GM19099 (cell line): Measurements from ENCODE around the gene HMX1.

Source experiments
- POLR2A ChIP-seq: IDR thresholded peaks from 3 replicates; pipeline ENCODE4 v1.6.1; 2011; ENCODE audit warnings: low read depth; ENCODE audit not compliant: insufficient read length; ENCODE audit errors: extremely low read depth

HMX1 gene

DNA sequence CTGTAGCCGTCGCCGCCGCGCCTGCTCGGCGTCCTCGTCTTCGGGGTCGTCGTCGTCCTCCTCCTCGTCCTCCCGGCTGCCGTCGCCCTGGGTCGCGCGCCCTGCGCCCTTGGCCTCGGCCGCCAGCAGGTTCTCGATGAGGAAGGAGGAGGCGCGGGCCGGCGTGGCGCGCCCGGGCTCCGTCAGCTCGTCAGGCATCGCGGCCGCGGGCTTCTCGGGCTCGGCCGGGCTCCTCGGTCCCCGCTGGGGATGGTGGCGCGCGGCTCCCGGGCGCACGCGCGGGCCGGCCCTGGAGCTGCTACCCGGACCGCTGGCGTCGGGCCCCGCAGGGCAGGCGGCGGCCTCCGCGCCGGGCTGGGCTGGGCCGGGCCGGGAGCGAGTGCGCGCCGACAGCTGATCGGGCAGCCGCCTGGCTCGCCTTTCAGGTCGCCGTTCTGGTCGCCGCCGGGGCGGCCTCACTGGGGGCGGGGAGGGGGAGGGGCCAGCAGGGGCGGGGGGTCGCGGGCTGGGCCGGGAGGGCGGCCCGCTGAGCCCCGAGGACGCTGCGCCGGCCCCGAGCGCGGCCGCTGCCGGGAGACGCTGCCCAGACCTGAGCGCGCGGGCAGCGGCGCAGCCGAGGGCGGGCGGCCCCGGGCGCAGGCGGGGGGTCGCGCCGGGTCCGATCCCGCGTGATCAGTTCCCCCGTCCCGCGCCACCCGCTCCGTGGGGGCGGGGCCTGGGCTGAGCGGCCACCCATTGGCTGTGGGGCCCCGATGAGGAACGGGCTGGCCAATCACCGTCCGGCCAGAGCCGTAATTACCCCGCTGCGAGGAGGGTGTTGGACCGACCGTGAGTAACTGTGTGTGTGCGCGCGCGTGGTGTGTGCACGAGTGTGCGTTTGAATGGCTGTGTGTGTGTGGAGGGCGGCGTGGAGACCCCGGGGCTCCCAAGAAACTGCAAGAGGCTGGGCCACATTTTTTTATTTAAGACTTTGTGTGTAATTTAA, at the start of gene HMX1:
HMX1 (minus strand) TSS at position 423 of the 985 bp plus-strand sequence; CDS start at position 198, 225 bp downstream.
- no peak for TF ChIP-seq POLR2A

DNA sequence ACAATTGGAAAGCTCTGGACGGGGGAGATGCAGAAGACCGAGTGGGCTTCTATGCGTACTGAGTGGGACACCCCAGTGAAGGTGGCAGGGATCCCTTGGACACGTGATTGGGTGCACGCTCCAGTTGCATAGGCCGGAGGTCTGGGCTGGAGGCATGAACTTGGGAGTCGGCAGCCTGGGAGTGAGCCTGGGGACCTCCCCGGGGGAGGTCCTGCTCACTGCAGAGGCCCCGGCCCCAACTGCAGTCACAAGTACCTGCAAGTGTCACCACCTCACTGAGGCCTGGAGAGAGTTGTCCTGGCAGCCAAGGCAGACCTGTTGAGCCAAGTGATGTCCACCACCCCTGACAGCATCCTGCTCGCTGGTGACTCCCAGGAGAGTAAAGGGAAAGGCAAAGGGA, 49.3 kb upstream of the HMX1 start:
- TF ChIP-seq POLR2A = no peak

DNA sequence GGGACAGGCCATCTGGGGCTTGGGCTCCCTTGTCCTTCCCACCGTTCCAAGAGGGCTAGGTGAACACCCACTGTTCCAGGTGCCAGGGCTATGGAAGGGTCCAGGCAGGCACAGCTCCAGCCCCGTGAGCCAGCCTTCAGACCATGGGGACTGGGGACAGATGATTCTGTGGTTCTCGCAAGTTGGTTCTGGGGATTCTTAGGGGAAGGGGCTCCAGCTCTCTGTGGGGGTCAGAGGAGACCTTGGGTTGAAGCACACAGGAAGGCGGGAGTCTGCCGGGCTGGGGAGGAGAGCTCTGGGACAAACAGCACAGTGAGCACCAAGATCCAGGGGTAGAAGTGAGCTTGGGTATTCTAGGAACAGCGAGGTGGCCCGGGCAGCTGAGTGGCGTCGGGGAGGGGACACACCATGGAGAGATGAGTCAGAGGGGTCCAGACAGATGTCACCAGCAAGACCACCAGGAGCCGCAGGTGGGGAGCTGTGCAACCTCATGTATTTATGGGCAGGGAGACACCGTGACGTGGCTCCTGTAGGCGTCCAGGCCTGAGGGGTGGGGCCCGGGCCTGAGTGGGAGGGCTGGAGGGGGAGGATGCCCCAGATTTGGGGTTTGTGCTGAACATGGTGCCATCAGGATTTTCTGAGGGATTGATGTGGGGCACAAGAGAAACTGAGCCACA, 48.8 kb upstream of the HMX1 start:
- no peak for TF ChIP-seq POLR2A

- no peak for TF ChIP-seq POLR2A
These were observed 48.1 kb upstream of the HMX1 start for GRCh38 chr4:8919651-8920288.

DNA sequence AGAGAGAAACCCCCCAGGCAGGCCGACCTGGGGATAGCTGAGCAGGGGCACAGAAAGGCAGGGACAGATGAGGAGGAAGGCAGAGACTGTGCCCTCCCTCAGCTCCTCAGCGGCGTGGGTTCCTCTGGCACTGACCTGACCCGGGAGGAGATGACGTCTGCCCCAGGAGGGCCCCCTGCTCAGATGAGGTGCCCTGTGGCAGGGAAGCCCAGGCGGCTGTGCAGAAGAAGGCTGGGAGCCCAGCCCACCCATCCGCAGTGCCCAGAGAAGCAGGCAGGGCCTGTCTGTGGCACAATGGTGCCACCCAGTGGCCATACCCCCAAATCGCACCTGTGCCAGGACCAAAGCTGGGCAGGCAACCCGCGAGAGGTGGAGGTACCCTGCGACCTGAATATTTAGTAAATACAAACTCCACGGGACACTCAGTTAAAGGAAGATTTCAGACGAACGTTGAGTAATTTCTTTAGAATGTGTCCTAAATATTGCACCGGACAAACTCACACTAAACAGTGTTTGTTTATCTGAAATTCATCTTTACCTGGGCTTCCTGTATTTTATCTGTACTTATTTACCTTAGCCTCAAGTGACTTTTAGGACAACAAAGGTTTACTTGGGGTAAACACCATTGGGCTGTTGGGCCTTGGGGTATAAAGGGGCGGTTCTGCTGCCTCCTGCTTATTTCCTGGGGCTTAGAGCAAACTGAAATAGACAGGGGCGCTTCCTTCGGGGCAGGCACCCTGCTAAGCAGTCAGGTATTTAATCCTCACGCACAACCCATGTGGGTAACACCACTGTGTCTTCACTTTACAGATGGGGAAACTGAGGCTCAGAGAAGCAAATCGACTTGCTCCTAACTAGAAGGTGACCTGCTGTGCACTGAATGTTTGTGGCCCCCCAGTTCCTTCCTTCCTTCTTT, 46.5 kb upstream of the HMX1 start:
- TF ChIP-seq POLR2A = no peak

GRCh38 chr4:8917321-8917811, 45.7 kb upstream of the HMX1 start:
- TF ChIP-seq POLR2A = no peak

GRCh38 chr4:8916906-8917305, 45.3 kb upstream of the HMX1 start:
- TF ChIP-seq POLR2A = no peak

DNA sequence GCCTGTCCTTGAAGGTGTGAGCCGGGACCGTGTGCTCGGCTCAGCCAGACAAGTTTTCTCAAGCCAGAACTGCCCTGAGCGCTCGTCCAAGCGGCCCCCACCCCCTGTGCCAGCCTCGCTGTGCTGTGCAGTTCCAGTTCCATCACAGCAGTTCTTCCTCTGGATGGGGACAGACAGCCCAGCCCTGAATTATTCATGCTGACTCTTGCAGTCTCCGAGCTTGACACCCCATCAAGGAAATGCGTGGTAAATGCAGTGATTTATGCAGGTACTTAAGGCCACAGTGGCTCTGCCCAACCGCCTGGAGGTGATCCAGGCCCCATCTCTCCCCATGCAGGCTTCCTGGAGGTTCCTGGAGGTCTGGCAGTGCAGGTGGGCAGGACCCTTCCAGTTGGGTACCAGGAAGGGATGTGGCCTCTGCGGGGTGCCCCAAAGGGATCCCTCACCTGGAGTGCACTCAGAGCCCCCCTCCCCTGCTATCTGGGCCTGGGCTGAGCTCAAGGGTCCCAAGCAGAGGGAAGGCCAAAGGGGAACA, 44.8 kb upstream of the HMX1 start:
- TF ChIP-seq POLR2A = no peak

- TF ChIP-seq POLR2A = no peak
These were observed 43.9 kb upstream of the HMX1 start for GRCh38 chr4:8915201-8916200.

GRCh38 chr4:8914461-8915171, 43.0 kb upstream of the HMX1 start:
- no peak for TF ChIP-seq POLR2A

DNA sequence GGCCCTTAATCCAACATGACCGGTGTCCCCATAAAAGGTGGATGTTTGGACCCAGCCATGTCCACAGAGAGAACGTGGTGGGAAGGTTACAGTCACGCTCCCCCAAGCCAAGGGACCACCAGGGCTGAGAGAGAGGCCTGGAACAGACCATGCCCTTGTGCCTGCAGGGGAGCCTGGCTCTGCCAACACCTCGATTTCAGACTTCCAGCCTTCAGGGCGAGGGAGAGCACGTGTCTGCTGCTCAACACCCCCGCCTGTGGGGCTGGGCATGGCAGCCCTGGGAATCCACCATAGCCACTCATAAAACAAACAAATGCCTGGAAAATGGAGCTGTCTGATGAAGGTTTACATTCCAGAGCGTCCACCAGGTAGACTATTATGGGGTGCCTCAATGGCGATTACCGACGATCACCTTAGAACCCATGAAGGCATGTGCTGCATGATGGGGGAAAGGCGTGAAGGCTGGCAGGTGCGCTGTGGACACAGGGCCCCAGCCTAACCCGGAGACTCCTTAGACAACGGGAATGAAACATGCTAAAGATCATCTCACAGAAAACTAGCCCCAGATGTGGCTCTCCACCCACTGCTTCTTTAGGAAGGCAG, 42.3 kb upstream of the HMX1 start:
- no peak for TF ChIP-seq POLR2A
